DOHH2 (cell line): ENCODE results near the gene CADPS.

Source experiments
- H3F3A ChIP-seq: fragments of 200-600 bp; sonication (generic), shearing (Covaris generic); 2 replicates; pipeline ENCODE4 v1.6.0; 2016; ENCODE audit warnings: antibody characterized with exemption, mild to moderate bottlenecking; ENCODE audit not compliant: control insufficient read depth, insufficient read depth
- H3K27ac ChIP-seq: fragments of 200-600 bp; sonication (generic); 2 replicates; pipeline ENCODE4 v1.5.1; 2014; ENCODE audit warnings: low read depth, mild to moderate bottlenecking, low read length, moderate library complexity
- H3K27me3 ChIP-seq: fragments of 200-600 bp; sonication (generic); 2 replicates; pipeline ENCODE4 v1.6.1; 2014; ENCODE audit warnings: mild to moderate bottlenecking, low read length, mixed read lengths; ENCODE audit not compliant: control insufficient read depth
- H3K36me3 ChIP-seq: fragments of 200-600 bp; sonication (generic); 2 replicates; pipeline ENCODE4 v1.6.1; 2014; ENCODE audit warnings: mild to moderate bottlenecking, low read length, moderate library complexity, mixed read lengths; ENCODE audit not compliant: control insufficient read depth
- H3K4me1 ChIP-seq: fragments of 200-600 bp; sonication (generic); 2 replicates; pipeline ENCODE4 v1.6.1; 2014; ENCODE audit warnings: mild to moderate bottlenecking, low read length, mixed read lengths; ENCODE audit not compliant: control insufficient read depth
- H3K4me2 ChIP-seq: fragments of 200-600 bp; sonication (generic); 2 replicates; pipeline ENCODE4 v1.6.0; 2014; ENCODE audit warnings: mild to moderate bottlenecking, low read length, moderate library complexity
- H3K4me3 ChIP-seq: fragments of 200-600 bp; sonication (generic); 2 replicates; pipeline ENCODE4 v1.5.1; 2014; ENCODE audit warnings: mild to moderate bottlenecking, low read length, mixed read lengths
- H3K79me2 ChIP-seq: fragments of 200-600 bp; sonication (generic); 2 replicates; pipeline ENCODE4 v1.6.1; 2014; ENCODE audit warnings: mild to moderate bottlenecking, low read length, mixed read lengths; ENCODE audit not compliant: control insufficient read depth
- H3K9me2 ChIP-seq: fragments of 200-600 bp; sonication (generic); replicated peaks from 2 replicates; pipeline ENCODE4 v1.6.1; 2014; ENCODE audit warnings: mild to moderate bottlenecking, low read length, mixed read lengths; ENCODE audit not compliant: control insufficient read depth
- H3K9me3 ChIP-seq: fragments of 200-600 bp; sonication (generic); 2 replicates; pipeline ENCODE4 v1.6.1; 2014; ENCODE audit warnings: antibody characterized with exemption, low read length, mixed read lengths; ENCODE audit not compliant: control insufficient read depth, insufficient read depth
- H4K20me1 ChIP-seq: fragments of 200-600 bp; sonication (generic); 2 replicates; pipeline ENCODE4 v1.6.0; 2014; ENCODE audit warnings: low read depth, mild to moderate bottlenecking, antibody characterized with exemption, low read length, moderate library complexity; ENCODE audit not compliant: control insufficient read depth, insufficient read depth
- CTCF ChIP-seq: fragments of 200-600 bp; sonication (generic); IDR thresholded peaks from one replicate; pipeline ENCODE4 v1.5.1; 2014; ENCODE audit warnings: antibody characterized with exemption, mild to moderate bottlenecking, low read depth, low read length; ENCODE audit not compliant: poor library complexity, severe bottlenecking
- EZH2phosphoT487 ChIP-seq: fragments of 200-600 bp; sonication (generic); IDR thresholded peaks from 2 replicates; pipeline ENCODE4 v1.6.1; 2017; ENCODE audit warnings: borderline replicate concordance, mild to moderate bottlenecking, antibody characterized with exemption, low read length, moderate library complexity, mixed read lengths

The CADPS gene

GRCh38 chr3:62911526-62911925 is 36.3 kb upstream of the CADPS start:
- Histone ChIP-seq H3K27me3 (no peaks in the 10 kb centered on the region), H3K4me1 (no peaks in the 10 kb centered on the region), H3K27ac (no peak overlapping the region), H3K9me2 (no peaks in the 10 kb centered on the region), H3K79me2 (no peaks in the 10 kb centered on the region), H3K9me3 (no peaks in the 10 kb centered on the region), H3K36me3 (no peaks in the 10 kb centered on the region), H3K4me2 (no peak overlapping the region), H3F3A (no peaks in the 10 kb centered on the region), H4K20me1 (no peaks in the 10 kb centered on the region), H3K4me3 (no peak overlapping the region)
- TF ChIP-seq EZH2phosphoT487 = no peak
- no peak for TF ChIP-seq CTCF

- Histone ChIP-seq H3K4me2 (no peak overlapping the region), H4K20me1 (no peaks in the 10 kb centered on the region), H3K4me3 (no peak overlapping the region), H3K27ac (no peak overlapping the region), H3K36me3 (no peaks in the 10 kb centered on the region), H3K9me3 (no peaks in the 10 kb centered on the region; the same call in 1 of the 2 replicates), H3F3A (no peaks in the 10 kb centered on the region), H3K79me2 (no peaks in the 10 kb centered on the region), H3K4me1 (no peaks in the 10 kb centered on the region), H3K27me3 (no peaks in the 10 kb centered on the region), H3K9me2 (no peaks in the 10 kb centered on the region; the same call in 1 of the 2 replicates)
- TF ChIP-seq CTCF (no peak), EZH2phosphoT487 (no peak)
These were observed 30.1 kb upstream of the CADPS start for GRCh38 chr3:62905331-62905730.

DNA sequence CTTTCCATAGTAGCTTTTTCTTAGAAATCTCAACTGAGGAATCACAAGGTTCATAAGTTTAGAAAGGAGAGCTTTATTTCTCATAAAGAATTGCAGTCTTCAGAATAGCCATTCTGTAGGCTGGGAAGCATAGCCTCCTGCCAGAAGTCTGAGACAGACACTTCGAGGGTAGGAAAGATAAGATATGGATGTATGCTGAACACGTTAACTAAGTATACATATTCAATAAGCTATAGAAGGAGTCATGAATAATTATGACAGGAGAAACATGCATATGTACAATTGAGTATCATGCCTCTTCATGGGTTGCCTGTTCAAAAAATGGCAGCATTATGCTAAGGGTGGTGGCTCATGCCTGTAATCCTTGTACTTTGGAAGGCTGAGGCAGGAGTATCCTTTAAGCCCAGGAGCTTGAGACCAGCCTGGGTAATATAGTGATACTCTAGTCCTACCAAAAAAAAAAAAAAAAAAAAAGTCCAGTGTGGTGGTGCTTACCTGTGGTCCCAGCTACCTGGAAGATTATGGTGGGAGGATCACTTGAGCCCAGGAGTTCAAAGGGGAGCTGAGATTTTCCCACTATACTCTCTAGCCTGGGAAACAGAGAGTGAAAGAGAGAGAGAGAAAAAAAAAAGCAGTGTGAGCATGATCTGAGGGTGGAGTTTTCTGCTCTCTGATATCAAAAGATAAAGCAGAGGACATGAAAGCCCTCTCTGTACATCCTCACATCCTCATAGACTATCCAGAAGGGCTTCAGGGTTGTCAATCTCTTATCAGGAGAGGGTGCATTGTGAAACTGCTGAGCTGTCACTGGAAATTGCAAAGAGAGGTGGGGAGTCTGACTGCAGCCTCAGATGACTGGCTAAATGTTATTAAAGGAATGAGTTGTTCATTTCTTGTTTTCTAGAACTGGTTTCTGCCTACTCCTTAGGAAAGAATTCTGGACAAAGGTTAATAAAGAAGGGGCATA is 23.6 kb upstream of the CADPS start:
- no peaks in the 10 kb centered on the region for H3K36me3 ChIP-seq
- no peaks in the 10 kb centered on the region for H3F3A ChIP-seq
- H3K4me2 ChIP-seq = no peak overlapping the region
- H3K9me3 ChIP-seq = no peaks in the 10 kb centered on the region
- H3K79me2 ChIP-seq = no peaks in the 10 kb centered on the region
- TF ChIP-seq CTCF (no peak), EZH2phosphoT487 (no peak)
- no peaks in the 10 kb centered on the region for H4K20me1 ChIP-seq
- H3K27me3 ChIP-seq = no peaks in the 10 kb centered on the region
- H3K4me1 ChIP-seq = no peaks in the 10 kb centered on the region
- no peak overlapping the region for H3K27ac ChIP-seq
- no peaks in the 10 kb centered on the region for H3K9me2 ChIP-seq
- no peak overlapping the region for H3K4me3 ChIP-seq
